ENCODE data around the gene CARD19. TPM values are rescaled to one million over a fixed set of nuclear protein-coding genes. Genes with fewer than 3 reads are reported as not detected.

The CARD19 gene
- total and polyA plus RNA-seq, 9 of the 15 experiments (the other 6 are each of a cell fraction or from before 2014, with no cell fraction given): 0.90 to 34.9 (median 14.6) TPM

DNA sequence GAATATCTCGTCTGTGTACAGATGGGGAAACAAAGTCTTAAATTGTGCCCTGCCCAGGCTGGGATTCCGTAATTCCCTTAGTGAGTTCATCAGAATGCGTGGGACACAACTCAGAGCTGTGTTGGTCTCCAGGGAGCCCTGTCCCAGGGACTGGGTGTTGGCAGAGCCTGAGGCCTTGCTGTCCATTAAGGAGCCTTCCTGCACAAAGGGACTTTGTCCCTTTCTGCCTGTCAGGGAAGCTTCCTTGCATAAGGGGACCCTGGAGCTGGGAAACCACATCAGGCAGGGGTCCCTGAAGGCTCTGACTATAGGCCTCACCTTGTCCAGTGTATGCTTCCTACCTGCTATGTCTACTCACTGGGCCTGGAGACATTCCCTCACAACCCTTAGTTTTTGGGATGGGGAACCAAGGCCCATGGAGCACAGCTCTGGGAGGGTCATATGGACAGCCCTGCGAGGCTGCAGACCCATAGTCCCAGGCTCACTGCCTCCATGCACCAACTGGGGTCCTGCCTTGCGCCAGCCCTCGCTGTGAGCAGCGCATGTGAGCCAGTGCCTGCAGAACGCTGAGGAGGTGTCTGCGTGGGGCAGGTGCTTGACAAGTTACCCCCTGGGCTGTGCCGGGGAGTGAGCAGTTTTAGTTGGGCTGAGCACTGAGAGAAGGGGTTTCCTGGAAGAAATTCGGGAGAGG lies 1.6 kb downstream of the CARD19 start:
- ChIA-PET POLR2A (interaction anchor here (0.7 to 2.9 kb wide), 2 partner anchors 10 to 36 kb away, joined by 3 to 16 read pairs; partner anchors contain the start of gene NINJ1), CTCF (ENCODE audit: low intra/inter-chr PET ratio) (no interaction called here)
- no peaks in the 10 kb centered on the region for H3K27me3 ChIP-seq (ENCODE audit: control insufficient read depth in 2 of 2, insufficient read depth in 2 of 2, low read length in 2 of 2)
- H3K27ac ChIP-seq (ENCODE audit: extremely low read depth, low read depth, low read length): no peak overlapping the region
- peak; percentile 11 for FAIRE-seq
- no peak for DNase-seq (ENCODE audit: extremely low read depth in 1 of 4, low spot score in 3 of 4)
- H3K36me3 ChIP-seq (ENCODE audit: control insufficient read depth, insufficient read depth, low read length): no peaks in the 10 kb centered on the region
- WGBS (ENCODE audit: insufficient coverage, low coverage, missing lambda C conversion rate): 85% methylated on average over 11 of the region's 11 CpGs
- H3K9ac ChIP-seq (ENCODE audit: insufficient read depth in 1 of 2, low read depth in 2 of 2, low read length in 2 of 2): no peak overlapping the region
- peaks cover 26 to 52% of the 10 kb centered on the region in 2 experiments for H3K4me1 ChIP-seq (replicated peaks in 1 of 2; ENCODE audit: control insufficient read depth in 2 of 2, insufficient read depth in 2 of 2, low read length in 2 of 2)
- no peak overlapping the region for H2AFZ ChIP-seq (ENCODE audit: low read depth, low read length)
- H4K20me1 ChIP-seq (replicated peaks; ENCODE audit: control insufficient read depth, insufficient read depth, low read length): 0 out of 2 replicates have a peak, but pooled peaks cover 4% of the 10 kb centered on the region
- H3K9me1 ChIP-seq (ENCODE audit: control insufficient read depth, insufficient read depth, low read length): peaks cover 4% of the 10 kb centered on the region
- H3K79me2 ChIP-seq (ENCODE audit: control insufficient read depth, insufficient read depth, low read length): no peaks in the 10 kb centered on the region; the same call in 2 of the 3 replicates
- 0 out of 2 replicates have a peak overlapping the region, but pooled peaks have one; percentile 81 for H3K4me2 ChIP-seq (ENCODE audit: insufficient read depth, low read length)
- no TSS peak for BruUV-seq (replicated peaks)
- intact Hi-C loops (cut with micrococcal nuclease): loop anchor here (5.0 kb wide), 1 partner anchor 35 kb away; no protein-coding TSS in a partner anchor
- in situ Hi-C loops (cut with MboI): no loop called here
- H3K4me3 ChIP-seq: no peak overlapping the region
- H3K9me3 ChIP-seq (replicated peaks; ENCODE audit: control insufficient read depth, insufficient read depth, low read depth, low read length): no peaks in the 10 kb centered on the region
- ATAC-seq: no peak
- no peak for TF ChIP-seq MYC (IDR thresholded peaks at IDR 0.05; ENCODE audit: low read depth, low read length)
- TF ChIP-seq MYC (CRISPR knock-in tag; IDR thresholded peaks at IDR 0.05; ENCODE audit: borderline replicate concordance, low read depth): no peak
- TF ChIP-seq, protein P1, sequence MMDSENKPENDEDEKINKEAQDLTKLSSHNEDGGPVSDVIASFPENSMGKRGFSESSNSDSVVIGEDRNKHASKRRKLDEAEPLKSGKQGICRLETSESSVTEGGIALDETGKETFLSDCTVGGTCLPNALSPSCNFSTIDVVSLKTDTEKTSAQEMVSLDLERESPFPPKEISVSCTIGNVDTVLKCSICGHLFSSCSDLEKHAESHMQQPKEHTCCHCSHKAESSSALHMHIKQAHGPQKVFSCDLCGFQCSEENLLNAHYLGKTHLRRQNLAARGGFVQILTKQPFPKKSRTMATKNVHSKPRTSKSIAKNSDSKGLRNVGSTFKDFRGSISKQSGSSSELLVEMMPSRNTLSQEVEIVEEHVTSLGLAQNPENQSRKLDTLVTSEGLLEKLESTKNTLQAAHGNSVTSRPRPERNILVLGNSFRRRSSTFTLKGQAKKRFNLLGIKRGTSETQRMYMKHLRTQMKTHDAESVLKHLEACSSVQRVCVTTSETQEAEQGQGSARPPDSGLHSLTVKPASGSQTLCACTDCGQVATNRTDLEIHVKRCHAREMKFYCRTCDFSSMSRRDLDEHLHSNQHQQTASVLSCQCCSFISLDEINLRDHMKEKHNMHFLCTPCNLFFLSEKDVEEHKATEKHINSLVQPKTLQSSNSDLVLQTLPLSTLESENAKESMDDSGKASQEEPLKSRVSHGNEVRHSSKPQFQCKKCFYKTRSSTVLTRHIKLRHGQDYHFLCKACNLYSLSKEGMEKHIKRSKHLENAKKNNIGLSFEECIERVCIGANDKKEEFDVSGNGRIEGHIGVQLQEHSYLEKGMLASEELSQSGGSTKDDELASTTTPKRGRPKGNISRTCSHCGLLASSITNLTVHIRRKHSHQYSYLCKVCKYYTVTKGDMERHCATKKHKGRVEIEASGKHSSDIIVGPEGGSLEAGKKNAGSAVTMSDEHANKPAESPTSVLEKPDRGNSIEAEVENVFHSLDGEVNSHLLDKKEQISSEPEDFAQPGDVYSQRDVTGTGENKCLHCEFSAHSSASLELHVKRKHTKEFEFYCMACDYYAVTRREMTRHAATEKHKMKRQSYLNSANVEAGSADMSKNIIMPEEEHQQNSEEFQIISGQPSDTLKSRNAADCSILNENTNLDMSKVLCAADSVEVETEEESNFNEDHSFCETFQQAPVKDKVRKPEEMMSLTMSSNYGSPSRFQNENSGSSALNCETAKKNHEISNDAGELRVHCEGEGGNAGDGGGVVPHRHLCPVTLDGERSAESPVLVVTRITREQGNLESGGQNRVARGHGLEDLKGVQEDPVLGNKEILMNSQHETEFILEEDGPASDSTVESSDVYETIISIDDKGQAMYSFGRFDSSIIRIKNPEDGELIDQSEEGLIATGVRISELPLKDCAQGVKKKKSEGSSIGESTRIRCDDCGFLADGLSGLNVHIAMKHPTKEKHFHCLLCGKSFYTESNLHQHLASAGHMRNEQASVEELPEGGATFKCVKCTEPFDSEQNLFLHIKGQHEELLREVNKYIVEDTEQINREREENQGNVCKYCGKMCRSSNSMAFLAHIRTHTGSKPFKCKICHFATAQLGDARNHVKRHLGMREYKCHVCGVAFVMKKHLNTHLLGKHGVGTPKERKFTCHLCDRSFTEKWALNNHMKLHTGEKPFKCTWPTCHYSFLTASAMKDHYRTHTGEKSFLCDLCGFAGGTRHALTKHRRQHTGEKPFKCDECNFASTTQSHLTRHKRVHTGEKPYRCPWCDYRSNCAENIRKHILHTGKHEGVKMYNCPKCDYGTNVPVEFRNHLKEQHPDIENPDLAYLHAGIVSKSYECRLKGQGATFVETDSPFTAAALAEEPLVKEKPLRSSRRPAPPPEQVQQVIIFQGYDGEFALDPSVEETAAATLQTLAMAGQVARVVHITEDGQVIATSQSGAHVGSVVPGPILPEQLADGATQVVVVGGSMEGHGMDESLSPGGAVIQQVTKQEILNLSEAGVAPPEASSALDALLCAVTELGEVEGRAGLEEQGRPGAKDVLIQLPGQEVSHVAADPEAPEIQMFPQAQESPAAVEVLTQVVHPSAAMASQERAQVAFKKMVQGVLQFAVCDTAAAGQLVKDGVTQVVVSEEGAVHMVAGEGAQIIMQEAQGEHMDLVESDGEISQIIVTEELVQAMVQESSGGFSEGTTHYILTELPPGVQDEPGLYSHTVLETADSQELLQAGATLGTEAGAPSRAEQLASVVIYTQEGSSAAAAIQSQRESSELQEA (IDR thresholded peaks at IDR 0.05; ENCODE audit: low read depth): no peak
- no peak for TF ChIP-seq NFRKB (IDR thresholded peaks at IDR 0.05; ENCODE audit: low read depth)
- no peak for TF ChIP-seq NEUROD1 (IDR thresholded peaks at IDR 0.05; ENCODE audit: borderline replicate concordance, low read depth, low read length, partially characterized antibody)
- TF ChIP-seq ZFP91 (CRISPR knock-in tag; IDR thresholded peaks at IDR 0.05): no peak
- TF ChIP-seq ETV1 (tag; conservative IDR thresholded peaks at IDR 0.05; ENCODE audit: low read depth): no peak
- no peak for TF ChIP-seq CLOCK (CRISPR knock-in tag; IDR thresholded peaks at IDR 0.05; ENCODE audit: borderline replicate concordance)

All from K562 (cell line).